ENCODE data around the gene ARHGAP22.

Gene ARHGAP22

GRCh38 chr10:48430402-48430993 lies 174.4 kb downstream of the ARHGAP22 start:
- no peaks in the 10 kb centered on the region for H3K4me1 ChIP-seq (ENCODE audit: low read length)
- no peaks in the 10 kb centered on the region for H3K9me2 ChIP-seq (replicated peaks; ENCODE audit: insufficient read depth, low read length)
- no peak for TF ChIP-seq EZH2 (optimal IDR thresholded peaks at IDR 0.05; ENCODE audit: low read depth, low read length)
- no peak for TF ChIP-seq EZH2phosphoT487 (IDR thresholded peaks at IDR 0.05; ENCODE audit: low read length)
- no peak for TF ChIP-seq CTCF (IDR thresholded peaks at IDR 0.05; ENCODE audit: low read length)
- H3F3A ChIP-seq (ENCODE audit: insufficient read depth, low read length), result no peaks in the 10 kb centered on the region
- no peak overlapping the region for H3K4me2 ChIP-seq (ENCODE audit: low read depth, low read length)
- no peak overlapping the region for H3K9ac ChIP-seq (ENCODE audit: low read length)
- no peaks in the 10 kb centered on the region for H3K36me3 ChIP-seq (replicated peaks; ENCODE audit: insufficient read depth, low read length)
- H3K27ac ChIP-seq (ENCODE audit: low read length), result no peak overlapping the region
- no peaks in the 10 kb centered on the region for H3K27me3 ChIP-seq (replicated peaks; ENCODE audit: insufficient read depth, low read length)
- H3K9me3 ChIP-seq (replicated peaks; ENCODE audit: insufficient read depth, low read length), result no peaks in the 10 kb centered on the region
- H2AFZ ChIP-seq (ENCODE audit: low read length), result no peak overlapping the region
- H3K79me2 ChIP-seq (ENCODE audit: low read length), result no peaks in the 10 kb centered on the region
- DNase-seq, result no peak
- no peak overlapping the region for H3K4me3 ChIP-seq (ENCODE audit: low read length)
- no peaks in the 10 kb centered on the region for H4K20me1 ChIP-seq (ENCODE audit: insufficient read depth, low read length)

GRCh38 chr10:48429309-48429708 lies 175.6 kb downstream of the ARHGAP22 start:
- Histone ChIP-seq H3K4me1 (ENCODE audit: low read length) (no peaks in the 10 kb centered on the region), H3K9me2 (replicated peaks; ENCODE audit: insufficient read depth, low read length) (no peaks in the 10 kb centered on the region), H3K27me3 (replicated peaks; ENCODE audit: insufficient read depth, low read length) (no peaks in the 10 kb centered on the region), H3K4me3 (ENCODE audit: low read length) (no peak overlapping the region), H3K4me2 (ENCODE audit: low read depth, low read length) (no peak overlapping the region), H3K36me3 (replicated peaks; ENCODE audit: insufficient read depth, low read length) (no peaks in the 10 kb centered on the region), H3K9me3 (replicated peaks; ENCODE audit: insufficient read depth, low read length) (no peaks in the 10 kb centered on the region), H4K20me1 (ENCODE audit: insufficient read depth, low read length) (no peaks in the 10 kb centered on the region), H2AFZ (ENCODE audit: low read length) (no peak overlapping the region), H3K79me2 (ENCODE audit: low read length) (no peaks in the 10 kb centered on the region), H3K9ac (ENCODE audit: low read length) (no peak overlapping the region), H3K27ac (ENCODE audit: low read length) (no peak overlapping the region), H3F3A (ENCODE audit: insufficient read depth, low read length) (no peaks in the 10 kb centered on the region)
- TF ChIP-seq EZH2 (optimal IDR thresholded peaks at IDR 0.05; ENCODE audit: low read depth, low read length) (no peak), EZH2phosphoT487 (IDR thresholded peaks at IDR 0.05; ENCODE audit: low read length) (no peak), CTCF (IDR thresholded peaks at IDR 0.05; ENCODE audit: low read length) (no peak)
- no peak for DNase-seq

GRCh38 chr10:48428896-48429295 lies 176.0 kb downstream of the ARHGAP22 start:
- no peaks in the 10 kb centered on the region for H4K20me1 ChIP-seq (ENCODE audit: insufficient read depth, low read length)
- H3K4me3 ChIP-seq (ENCODE audit: low read length), result no peak overlapping the region
- no peak overlapping the region for H3K4me2 ChIP-seq (ENCODE audit: low read depth, low read length)
- no peak overlapping the region for H3K27ac ChIP-seq (ENCODE audit: low read length)
- H3K4me1 ChIP-seq (ENCODE audit: low read length), result no peaks in the 10 kb centered on the region
- H3K27me3 ChIP-seq (replicated peaks; ENCODE audit: insufficient read depth, low read length), result no peaks in the 10 kb centered on the region
- no peaks in the 10 kb centered on the region for H3F3A ChIP-seq (ENCODE audit: insufficient read depth, low read length)
- no peak for DNase-seq
- H2AFZ ChIP-seq (ENCODE audit: low read length), result no peak overlapping the region
- H3K9me3 ChIP-seq (replicated peaks; ENCODE audit: insufficient read depth, low read length), result no peaks in the 10 kb centered on the region
- TF ChIP-seq EZH2 (optimal IDR thresholded peaks at IDR 0.05; ENCODE audit: low read depth, low read length) (no peak), CTCF (IDR thresholded peaks at IDR 0.05; ENCODE audit: low read length) (no peak)
- H3K9me2 ChIP-seq (replicated peaks; ENCODE audit: insufficient read depth, low read length), result no peaks in the 10 kb centered on the region
- H3K36me3 ChIP-seq (replicated peaks; ENCODE audit: insufficient read depth, low read length), result no peaks in the 10 kb centered on the region
- H3K79me2 ChIP-seq (ENCODE audit: low read length), result no peaks in the 10 kb centered on the region
- H3K9ac ChIP-seq (ENCODE audit: low read length), result no peak overlapping the region

All from MM.1S (cell line).